ENCODE measurements around the gene RGSL1.

The RGSL1 gene

GRCh38 chr1:182533896-182534295 is 84.0 kb downstream of the RGSL1 start:
- DNase-seq (ENCODE audit: low read depth, low spot score), result no peak

DNA sequence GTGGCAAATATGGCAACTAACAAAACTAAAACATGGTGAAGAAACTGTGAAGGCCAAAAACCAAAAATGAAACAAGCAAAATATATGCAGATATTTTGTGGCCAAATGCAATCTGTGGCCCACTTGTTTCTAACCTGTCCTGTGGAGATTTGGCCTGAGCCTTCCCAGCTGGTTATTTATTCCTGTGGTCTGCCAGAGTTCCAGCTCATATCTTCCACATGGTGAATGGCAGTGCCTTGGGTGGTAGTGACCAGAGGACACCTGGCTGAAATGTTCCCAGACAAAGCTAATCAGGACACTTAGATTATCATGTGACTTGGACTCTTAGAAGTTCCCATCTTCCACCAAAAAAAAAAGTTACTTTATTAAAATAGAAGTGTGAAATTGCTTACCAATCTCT is 99.4 kb downstream of the RGSL1 start:
- DNase-seq (ENCODE audit: low read depth, low spot score), result no peak

DNA sequence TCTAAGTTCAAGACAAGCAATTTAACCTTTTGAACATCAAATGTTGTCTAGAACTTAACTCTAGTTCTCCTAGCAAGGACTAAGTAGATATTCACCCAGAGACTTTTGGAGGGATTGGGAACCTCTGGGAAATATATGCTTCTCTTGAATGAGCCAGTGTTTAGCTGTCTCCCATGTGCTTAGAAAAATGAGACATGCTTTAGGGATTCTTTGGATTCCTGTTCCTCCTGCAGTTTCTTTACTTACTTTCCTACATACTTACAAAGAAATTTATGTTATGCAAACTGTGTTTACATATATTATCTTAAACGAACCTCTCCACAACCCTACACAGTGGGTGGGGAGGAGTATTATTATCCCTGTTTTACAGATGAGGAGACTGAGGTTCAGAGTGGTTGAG is 99.9 kb downstream of the RGSL1 start:
- DNase-seq (ENCODE audit: low read depth, low spot score), result no peak

DNA sequence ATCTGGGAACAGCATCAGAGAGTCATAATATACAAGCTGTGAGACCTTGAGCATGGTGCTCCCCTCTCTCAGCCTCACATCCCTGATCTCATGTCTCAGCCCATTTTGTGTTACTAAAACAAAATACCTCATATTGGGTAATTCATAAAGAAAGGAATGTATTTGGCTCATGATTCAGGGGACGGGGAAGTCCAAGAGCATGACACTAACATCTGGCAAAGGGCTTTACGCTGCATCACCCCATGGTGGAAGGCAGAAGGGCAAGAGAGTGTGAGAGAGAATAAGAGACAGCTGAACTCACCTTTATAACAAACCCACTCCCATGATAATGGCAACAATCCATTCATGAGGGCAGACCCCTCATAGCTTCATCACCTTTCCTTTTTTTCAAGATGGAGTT is 102.6 kb downstream of the RGSL1 start:
- DNase-seq (ENCODE audit: low read depth, low spot score), result no peak

GRCh38 chr1:182555493-182555892 is 105.5 kb downstream of the RGSL1 start:
- no peak for DNase-seq (ENCODE audit: low read depth, low spot score)

DNA sequence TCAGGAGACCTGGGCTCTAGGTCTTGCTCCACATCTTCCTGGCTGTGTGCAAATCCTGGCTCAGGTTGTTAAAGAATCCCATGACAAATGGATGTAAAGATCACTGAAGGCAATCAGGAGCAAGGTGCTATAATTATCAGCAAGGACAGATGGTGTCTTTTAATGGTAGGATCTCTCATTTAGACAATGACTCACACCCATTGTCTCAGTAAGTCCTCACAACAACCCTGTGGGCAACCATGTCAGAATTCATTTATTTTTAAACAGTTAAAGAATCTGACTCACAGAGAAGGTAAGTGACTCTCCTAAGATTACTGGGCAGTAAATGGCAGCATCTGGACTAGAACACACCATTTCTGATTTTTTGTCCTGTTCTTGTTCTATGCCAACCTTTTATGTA is 106.3 kb downstream of the RGSL1 start:
- DNase-seq (ENCODE audit: low read depth, low spot score), result no peak

- DNase-seq (ENCODE audit: low read depth, low spot score), result no peak
Measured at GRCh38 chr1:182560392-182560984, 110.5 kb downstream of the RGSL1 start.

DNA sequence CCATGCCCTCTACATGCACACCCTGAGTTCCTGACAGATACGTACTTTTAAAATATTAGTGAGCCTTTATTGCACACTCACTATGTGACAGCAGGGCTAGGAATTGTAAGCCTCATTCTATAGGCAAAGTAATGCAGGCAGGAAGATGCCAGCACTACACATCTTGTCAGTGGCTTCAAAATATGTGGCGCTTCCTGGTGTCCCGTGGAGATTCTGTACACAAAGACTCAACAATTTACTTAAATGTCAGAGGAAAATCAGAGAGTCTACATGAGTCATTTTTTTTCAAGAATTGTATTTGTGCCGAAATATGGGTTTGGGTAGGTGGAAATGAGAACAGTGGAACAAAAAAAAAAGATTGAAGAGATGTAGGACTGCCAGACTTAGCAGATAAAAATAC is 111.5 kb downstream of the RGSL1 start:
- DNase-seq (ENCODE audit: low read depth, low spot score), result no peak

DNA sequence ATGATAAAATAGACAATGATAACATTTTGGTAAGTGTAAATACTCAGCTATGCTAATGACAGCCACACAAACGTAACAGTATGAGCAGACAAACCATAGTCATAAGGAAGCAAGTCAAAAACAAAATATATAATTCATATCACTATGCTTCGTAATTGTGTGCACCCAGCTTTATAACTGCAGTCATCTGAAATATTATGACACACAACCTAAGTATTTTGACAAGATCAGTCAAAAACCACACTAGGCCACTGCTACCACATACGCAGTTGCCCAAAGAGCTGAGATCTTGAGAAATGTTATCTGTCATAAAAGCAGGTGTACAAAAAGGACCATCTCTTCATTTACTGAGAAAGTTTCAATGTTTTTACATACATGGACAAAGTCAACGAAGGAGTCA is 113.1 kb downstream of the RGSL1 start:
- DNase-seq (ENCODE audit: low read depth, low spot score), result no peak

DNA sequence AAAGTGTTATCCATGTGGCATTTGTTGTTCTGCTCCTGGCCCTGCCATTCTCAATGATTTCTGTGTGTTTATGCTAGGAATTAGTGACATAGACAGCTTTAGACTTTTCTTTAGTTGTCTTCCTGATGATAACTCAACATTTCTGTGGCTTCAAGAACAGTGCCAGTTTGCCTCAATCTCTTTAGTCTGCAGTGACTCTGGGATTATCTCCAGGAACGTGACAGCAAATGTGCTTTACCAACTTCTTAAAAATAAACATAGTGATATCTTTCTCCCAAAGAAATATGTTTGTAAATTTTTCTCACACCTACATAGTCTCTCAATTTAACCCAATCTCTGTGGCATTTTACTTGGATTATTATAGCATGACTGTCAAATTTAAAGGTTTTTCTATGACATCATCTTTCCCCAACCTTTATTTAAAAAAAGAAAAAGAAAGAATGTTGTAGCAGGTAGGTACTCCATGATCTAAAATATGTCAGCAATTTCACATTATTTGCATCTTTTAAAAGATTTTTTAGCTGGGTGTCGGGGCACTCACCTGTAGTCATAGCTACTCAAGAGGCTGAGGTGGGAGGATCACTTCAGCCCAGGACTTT is 114.6 kb downstream of the RGSL1 start:
- DNase-seq (ENCODE audit: low read depth, low spot score), result no peak

GRCh38 chr1:182565537-182565936 is 115.6 kb downstream of the RGSL1 start:
- no peak for DNase-seq (ENCODE audit: low read depth, low spot score)

- no peak for DNase-seq (ENCODE audit: low read depth, low spot score)
Measured at GRCh38 chr1:182567629-182568028, 117.7 kb downstream of the RGSL1 start.

DNA sequence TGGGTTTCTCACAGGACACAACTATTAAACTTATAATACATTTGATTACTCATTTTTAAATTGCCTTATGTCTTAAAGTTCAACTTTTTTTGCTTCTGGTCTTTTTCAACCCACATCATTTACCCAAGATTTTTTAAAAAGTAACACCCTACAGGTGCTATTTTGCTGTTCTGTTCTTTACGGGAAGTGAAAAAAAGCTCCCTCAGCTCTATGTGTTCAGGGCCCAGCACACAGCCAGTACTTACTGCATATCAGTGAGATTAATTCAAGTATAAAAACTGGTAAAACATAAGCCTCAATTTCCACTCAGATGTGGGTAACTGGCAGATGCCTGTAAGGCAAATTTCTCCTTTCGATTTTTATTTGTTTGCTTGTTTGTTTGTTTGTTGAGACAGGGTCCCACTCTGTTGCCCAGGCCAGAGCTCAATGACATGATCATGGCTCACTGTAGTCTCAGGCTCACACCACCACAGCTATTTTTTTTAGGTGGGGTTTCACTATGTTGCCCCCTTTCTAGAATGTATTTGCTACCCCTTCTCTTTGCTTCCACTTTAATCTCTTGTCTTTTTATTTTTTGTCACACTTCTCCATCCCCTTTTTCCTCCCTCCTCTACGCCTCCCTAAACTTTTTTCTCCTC is 118.8 kb downstream of the RGSL1 start:
- no peak for DNase-seq (ENCODE audit: low read depth, low spot score)

DNA sequence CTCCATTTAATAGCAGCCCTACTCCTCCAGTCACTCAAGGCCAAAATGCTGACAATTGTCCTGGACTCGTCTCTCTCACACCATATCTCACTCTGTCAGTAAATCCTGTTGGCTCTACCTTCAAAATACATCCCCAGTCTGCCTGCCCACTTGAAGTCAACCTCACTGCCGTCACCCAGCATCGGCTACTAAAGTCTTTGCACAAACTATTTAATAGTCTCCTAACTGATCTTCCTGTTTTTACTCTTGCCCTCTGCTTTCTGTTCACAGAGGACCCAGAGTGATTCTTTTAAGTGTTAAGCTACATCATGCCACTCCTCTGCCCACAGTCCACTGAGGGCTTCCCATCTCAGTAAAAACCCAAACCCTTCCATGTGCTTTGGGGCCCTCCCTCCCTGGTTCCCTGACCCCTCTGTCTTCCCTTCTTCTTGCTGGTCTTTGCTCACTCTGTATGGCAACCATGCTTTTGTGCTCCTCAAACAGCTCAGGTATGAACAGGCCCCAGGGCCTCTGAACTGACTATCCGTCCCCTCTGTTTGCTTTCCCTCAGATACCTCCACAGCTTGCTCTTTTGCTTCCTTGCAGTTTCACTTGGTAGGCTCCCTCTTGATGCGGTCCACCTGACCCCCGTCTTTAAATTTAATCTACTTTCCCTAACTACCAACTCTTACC is 120.1 kb downstream of the RGSL1 start:
- DNase-seq (ENCODE audit: low read depth, low spot score), result no peak

GRCh38 chr1:182570611-182570970 is 120.6 kb downstream of the RGSL1 start:
- DNase-seq (ENCODE audit: low read depth, low spot score), result no peak

GRCh38 chr1:182574156-182574555 is 124.2 kb downstream of the RGSL1 start:
- no peak for DNase-seq (ENCODE audit: low read depth, low spot score)

DNA sequence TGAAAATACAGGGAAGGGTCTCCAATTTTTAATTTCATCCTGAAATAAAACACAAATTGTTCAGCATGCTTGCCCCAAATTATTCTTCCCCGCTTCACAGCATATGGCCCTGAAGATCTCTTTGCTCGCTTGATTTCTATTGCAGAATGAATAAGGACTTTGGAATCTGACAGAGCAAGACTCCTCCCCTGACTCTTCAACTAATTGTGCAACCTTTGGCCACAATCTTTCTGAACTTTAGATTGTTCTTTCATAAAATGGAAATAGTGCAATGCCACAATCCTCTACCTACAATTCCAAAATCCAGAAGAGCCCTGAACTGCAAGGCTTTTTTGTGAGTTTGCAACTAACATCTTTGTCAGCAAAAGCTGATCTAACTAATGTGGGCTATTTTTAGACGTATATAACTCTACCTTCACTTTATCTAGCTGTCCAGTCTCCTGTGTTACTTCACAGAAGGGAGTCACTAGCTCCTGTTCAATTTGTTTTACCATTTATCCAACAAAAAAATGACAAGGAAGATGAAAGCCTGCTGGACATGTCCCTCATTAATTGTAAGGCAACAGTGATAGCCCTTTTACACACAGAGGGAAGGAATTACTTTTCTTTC is 125.7 kb downstream of the RGSL1 start:
- DNase-seq (ENCODE audit: low read depth, low spot score), result no peak

GRCh38 chr1:182580736-182581135 is 130.8 kb downstream of the RGSL1 start:
- DNase-seq (ENCODE audit: low read depth, low spot score), result no peak

DNA sequence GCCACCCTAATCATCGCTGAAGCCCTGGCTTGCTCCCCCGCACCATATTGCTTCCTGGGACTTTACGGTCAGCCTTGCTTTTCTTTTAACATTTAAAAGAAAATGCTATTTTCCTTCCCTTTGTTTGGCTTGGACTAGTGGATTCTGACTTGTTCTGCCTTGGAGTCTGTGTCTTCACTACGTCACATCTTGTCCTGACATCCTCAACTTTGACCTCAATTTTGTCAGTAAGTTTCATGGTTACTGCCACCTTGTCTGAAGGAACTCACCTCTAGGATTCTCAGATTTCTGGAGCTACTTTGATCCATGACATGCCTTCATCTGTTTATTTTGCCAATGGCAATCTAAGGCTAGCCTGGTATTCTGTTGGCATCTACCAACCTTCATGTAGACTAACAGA is 134.8 kb downstream of the RGSL1 start:
- no peak for DNase-seq (ENCODE audit: low read depth, low spot score)

DNA sequence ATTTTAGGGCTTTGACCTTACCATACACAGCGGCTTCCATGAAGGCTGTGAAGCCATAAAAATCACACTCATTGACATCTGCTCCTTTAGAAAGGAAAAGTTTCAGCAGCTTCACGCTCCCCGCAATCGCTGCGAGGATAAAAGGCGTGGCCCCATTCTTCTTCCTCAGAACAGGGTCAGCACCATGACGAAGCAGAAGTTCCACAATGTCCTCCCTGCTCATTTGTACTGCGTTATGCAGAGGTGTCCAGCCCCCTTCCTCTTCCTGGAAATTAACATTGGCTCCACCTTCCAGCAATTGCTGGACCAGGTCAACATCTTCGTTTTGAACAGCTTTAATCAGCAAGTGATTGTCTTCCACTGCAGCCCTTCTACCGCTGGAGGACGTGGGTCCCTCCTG is 136.4 kb downstream of the RGSL1 start:
- DNase-seq (ENCODE audit: low read depth, low spot score), result no peak

- DNase-seq (ENCODE audit: low read depth, low spot score), result no peak
Measured at GRCh38 chr1:182587093-182587492, 137.1 kb downstream of the RGSL1 start.

DNA sequence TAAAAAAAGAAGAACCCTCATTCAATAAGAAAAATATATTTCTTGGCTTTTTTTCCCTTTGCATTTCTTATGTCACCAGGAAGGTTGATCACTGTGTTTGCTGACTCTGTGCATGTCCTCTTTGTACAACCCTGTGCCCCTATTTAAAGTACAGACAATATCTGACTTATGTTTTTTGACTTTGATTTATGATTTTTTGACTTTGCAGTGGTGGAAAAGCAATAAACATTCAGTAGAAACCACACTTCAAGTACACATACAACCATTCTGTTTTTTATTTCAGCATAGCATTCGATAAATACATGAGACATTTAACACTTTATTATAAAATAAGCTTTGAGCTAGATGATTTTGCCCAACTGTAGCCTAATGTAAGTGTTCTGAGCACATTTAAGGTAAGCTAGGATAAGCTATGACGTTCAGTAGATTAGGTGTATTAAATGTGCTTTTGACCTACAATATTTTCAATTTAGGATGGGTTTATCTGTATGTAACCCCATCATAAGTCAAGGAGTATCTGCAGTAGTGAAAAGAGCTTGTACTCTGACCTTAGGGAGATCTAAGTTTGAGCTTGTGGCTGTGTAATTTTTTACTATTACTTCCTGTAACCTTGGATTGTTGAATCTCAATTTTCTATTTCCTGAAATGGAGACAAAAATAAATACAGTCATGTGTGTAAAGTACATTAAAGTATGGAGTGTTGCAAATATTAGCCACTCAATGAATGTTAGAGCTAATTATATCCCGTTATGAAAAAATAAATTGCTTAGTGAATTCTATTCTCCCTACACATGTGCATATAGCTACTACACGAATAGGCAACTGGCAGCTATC is 137.9 kb downstream of the RGSL1 start:
- DNase-seq (ENCODE audit: low read depth, low spot score), result no peak
